ENCODE measurements around the gene SPON1.

GRCh38 chr11:14052198-14052597 lies 89.7 kb downstream of the SPON1 start:
- TF ChIP-seq, protein P1, sequence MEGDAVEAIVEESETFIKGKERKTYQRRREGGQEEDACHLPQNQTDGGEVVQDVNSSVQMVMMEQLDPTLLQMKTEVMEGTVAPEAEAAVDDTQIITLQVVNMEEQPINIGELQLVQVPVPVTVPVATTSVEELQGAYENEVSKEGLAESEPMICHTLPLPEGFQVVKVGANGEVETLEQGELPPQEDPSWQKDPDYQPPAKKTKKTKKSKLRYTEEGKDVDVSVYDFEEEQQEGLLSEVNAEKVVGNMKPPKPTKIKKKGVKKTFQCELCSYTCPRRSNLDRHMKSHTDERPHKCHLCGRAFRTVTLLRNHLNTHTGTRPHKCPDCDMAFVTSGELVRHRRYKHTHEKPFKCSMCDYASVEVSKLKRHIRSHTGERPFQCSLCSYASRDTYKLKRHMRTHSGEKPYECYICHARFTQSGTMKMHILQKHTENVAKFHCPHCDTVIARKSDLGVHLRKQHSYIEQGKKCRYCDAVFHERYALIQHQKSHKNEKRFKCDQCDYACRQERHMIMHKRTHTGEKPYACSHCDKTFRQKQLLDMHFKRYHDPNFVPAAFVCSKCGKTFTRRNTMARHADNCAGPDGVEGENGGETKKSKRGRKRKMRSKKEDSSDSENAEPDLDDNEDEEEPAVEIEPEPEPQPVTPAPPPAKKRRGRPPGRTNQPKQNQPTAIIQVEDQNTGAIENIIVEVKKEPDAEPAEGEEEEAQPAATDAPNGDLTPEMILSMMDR (IDR thresholded peaks at IDR 0.05; ENCODE audit: low read length) = no peak
- TF ChIP-seq EZH2 (optimal IDR thresholded peaks at IDR 0.05; ENCODE audit: low read depth, low read length) = no peak
